ENCODE measurements around the gene CST11.
A peak's percentile ranks its signal among the peaks of the same experiment; 100 is the strongest.

Gene CST11

DNA sequence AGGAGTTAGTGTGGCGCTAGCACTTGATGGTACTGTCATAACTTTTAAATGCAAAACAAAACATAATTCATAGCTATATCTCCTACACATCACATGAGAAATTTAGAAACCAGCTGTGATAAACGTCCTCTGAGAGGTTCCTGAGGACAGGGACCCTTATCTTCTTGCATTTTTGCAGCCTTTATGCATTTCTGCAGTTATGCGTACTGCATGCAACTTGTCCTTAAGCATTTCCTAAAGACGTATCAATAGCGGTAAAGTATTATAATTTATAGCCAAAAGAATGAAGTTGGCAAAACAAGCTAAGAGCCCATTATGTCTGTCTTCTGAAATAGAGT is 33.0 kb downstream of the CST11 start:
- Histone ChIP-seq H3K9me3 (no peaks in the 10 kb centered on the region), H3K27ac (peak overlapping the region; percentile 79), H3K4me1 (ENCODE audit: control insufficient read depth in 1 of 2, insufficient read depth in 1 of 2, low read depth in 1 of 2, low read length in 1 of 2) (peaks cover 17 to 20% of the 10 kb centered on the region in 2 experiments), H3K36me3 (no peaks in the 10 kb centered on the region), H3K4me3 (ENCODE audit: low read depth in 1 of 2, low read length in 1 of 2) (peak overlapping the region; percentile 89 to 96), H3K27me3 (peaks cover 3% of the 10 kb centered on the region)
- TF ChIP-seq, protein P1, sequence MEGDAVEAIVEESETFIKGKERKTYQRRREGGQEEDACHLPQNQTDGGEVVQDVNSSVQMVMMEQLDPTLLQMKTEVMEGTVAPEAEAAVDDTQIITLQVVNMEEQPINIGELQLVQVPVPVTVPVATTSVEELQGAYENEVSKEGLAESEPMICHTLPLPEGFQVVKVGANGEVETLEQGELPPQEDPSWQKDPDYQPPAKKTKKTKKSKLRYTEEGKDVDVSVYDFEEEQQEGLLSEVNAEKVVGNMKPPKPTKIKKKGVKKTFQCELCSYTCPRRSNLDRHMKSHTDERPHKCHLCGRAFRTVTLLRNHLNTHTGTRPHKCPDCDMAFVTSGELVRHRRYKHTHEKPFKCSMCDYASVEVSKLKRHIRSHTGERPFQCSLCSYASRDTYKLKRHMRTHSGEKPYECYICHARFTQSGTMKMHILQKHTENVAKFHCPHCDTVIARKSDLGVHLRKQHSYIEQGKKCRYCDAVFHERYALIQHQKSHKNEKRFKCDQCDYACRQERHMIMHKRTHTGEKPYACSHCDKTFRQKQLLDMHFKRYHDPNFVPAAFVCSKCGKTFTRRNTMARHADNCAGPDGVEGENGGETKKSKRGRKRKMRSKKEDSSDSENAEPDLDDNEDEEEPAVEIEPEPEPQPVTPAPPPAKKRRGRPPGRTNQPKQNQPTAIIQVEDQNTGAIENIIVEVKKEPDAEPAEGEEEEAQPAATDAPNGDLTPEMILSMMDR (IDR thresholded peaks at IDR 0.05): no peak

DNA sequence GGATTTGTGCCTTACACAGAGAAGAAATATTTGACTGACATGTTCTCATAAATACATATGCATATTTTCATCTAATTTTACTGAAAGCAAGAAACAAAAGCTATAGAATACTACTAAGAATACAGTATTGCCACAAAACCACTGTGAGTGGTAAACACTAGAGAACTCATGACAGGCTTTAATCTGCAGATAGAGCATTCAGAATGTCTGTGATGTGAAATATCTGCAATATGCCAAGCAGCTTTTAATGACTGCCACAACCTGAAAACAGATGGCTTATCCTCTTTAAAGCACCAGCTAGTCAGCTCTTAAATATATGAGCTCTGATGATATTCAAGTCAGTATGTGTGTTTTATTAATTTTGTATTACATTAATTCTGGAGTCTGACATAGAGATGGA is 34.8 kb downstream of the CST11 start:
- Histone ChIP-seq H3K27ac (no peak overlapping the region), H3K4me3 (ENCODE audit: low read depth in 1 of 2, low read length in 1 of 2) (no peak overlapping the region), H3K4me1 (ENCODE audit: control insufficient read depth in 1 of 2, insufficient read depth in 1 of 2, low read depth in 1 of 2, low read length in 1 of 2) (peaks cover 17 to 20% of the 10 kb centered on the region in 2 experiments), H3K36me3 (no peaks in the 10 kb centered on the region), H3K9me3 (no peaks in the 10 kb centered on the region), H3K27me3 (no peaks in the 10 kb centered on the region)
- TF ChIP-seq, protein P1 (IDR thresholded peaks at IDR 0.05): no peak

DNA sequence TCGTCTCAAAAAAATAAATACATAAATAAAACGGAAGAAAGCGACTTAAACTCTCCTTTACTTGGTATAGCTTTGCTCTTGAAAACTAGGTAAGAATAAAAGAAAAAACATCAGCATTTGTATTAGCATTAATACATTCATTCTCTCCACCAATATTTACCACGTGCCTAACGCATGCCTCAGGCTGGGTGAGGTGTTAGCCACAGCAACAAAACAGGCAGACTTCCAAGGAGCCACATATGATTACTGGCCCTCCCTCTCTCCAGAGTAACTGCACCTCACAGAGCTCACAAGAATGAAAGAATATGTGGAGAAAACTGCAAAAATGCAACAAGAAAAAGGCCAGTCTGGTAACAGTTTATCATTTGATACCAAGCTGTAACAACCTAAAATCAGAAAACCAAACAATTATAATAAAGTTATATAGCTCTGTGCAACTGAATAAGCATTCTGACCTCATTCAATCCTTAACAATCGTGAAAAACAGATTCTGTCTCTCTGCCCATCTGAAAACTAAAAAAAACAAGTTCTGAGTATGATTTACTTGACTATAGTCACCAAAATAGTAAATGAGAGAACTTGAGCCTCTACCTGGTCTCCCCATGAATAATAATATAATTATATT is 36.6 kb downstream of the CST11 start:
- Histone ChIP-seq H3K27ac (no peak overlapping the region), H3K4me1 (ENCODE audit: control insufficient read depth in 1 of 2, insufficient read depth in 1 of 2, low read depth in 1 of 2, low read length in 1 of 2) (peaks cover 11 to 14% of the 10 kb centered on the region in 2 experiments), H3K36me3 (no peaks in the 10 kb centered on the region), H3K4me3 (ENCODE audit: low read depth in 1 of 2, low read length in 1 of 2) (no peak overlapping the region), H3K9me3 (no peaks in the 10 kb centered on the region), H3K27me3 (no peaks in the 10 kb centered on the region)
- TF ChIP-seq, protein P1 (IDR thresholded peaks at IDR 0.05): no peak

DNA sequence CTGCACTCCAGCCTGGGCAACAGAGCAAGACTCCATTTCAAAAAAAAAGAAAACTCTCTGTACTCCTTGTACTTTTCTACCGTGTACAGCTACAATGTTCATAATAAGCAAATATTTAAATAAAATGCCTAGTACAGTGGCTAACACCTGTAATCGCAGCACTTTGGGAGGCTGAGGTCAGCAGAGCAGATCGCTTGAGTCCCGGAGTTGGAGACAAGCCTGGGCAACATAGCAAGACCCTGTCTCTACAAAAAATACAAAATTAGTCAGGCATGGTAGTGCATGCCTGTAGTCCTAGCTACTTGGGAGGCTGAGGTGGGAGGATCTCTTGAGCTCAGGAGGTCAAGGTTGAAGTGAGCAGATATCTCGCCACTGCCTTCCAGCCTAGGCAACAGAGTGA is 37.1 kb downstream of the CST11 start:
- Histone ChIP-seq H3K4me1 (ENCODE audit: control insufficient read depth in 1 of 2, insufficient read depth in 1 of 2, low read depth in 1 of 2, low read length in 1 of 2) (peaks cover 11 to 13% of the 10 kb centered on the region in 2 experiments), H3K4me3 (ENCODE audit: low read depth in 1 of 2, low read length in 1 of 2) (no peak overlapping the region), H3K27ac (no peak overlapping the region), H3K27me3 (no peaks in the 10 kb centered on the region), H3K9me3 (no peaks in the 10 kb centered on the region), H3K36me3 (no peaks in the 10 kb centered on the region)
- TF ChIP-seq, protein P1 (IDR thresholded peaks at IDR 0.05): no peak

DNA sequence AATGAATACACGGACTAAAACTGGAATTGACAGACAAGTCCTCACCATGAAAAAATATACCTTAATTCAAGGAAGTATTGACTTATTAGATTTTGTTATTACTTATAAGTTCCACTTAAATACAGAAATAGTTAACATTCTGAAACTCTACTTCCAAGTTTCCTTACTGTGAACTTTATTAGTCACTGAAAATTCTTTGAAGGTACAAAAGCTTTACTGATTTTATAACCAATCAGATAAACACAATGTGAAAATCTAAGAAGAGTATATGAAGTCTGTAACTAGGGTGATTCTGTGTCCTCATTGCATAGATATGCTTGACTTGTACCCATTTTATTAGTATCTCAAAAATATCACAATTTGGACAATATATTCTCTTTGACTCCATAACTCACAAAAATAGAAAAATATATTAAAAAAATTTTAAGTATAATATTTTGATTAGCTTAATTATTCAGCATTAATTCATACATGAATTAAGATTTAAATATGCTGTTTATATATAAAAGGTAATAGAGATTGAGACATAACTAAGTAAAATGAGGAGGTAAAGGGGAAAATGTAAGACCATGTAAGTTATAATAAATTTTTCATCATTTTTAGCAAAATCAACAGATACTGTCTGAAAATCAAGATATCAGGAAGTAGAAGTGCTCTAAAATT is 38.0 kb downstream of the CST11 start:
- H3K27me3 ChIP-seq: no peaks in the 10 kb centered on the region
- H3K4me1 ChIP-seq (ENCODE audit: control insufficient read depth in 1 of 2, insufficient read depth in 1 of 2, low read depth in 1 of 2, low read length in 1 of 2): peaks cover 2 to 4% of the 10 kb centered on the region in 2 experiments
- no peaks in the 10 kb centered on the region for H3K36me3 ChIP-seq
- H3K4me3 ChIP-seq (ENCODE audit: low read depth in 1 of 2, low read length in 1 of 2): no peak overlapping the region
- TF ChIP-seq, protein P1 (IDR thresholded peaks at IDR 0.05): no peak
- no peak overlapping the region for H3K27ac ChIP-seq
- H3K9me3 ChIP-seq: no peaks in the 10 kb centered on the region
